Umbilical cord (tissue), 2 donors: ENCODE data around the gene CFAP97. TPM values are rescaled to one million over a fixed set of nuclear protein-coding genes. Genes with fewer than 3 reads are reported as not detected.

Source experiments
- DNase-seq: peaks from one replicate; pipeline ENCODE4 v3.0.0-alpha.2; 2015; ENCODE audit warnings: low spot score
- total RNA-seq: library from RNA; depleted of rRNA; stranded (reverse); fragments of >200 nt; gene quantifications from one replicate; pipeline ENCODE4 v1.2.3, GENCODE V29; 2014; ENCODE audit warnings: low replicate concordance; ENCODE audit not compliant: insufficient read depth

Gene CFAP97
- total RNA-seq, 1 donor from 2014 or later = 37.8 TPM

GRCh38 chr4:185110375-185110823, 93.4 kb downstream of the CFAP97 start:
- no peak for DNase-seq

GRCh38 chr4:185109736-185110135, 94.1 kb downstream of the CFAP97 start:
- no peak for DNase-seq

Other genes starting within 250 kb of the CFAP97 start
- not detected for gene HELT, start 185.5 kb downstream of the CFAP97 start, total RNA-seq
- 12.5 TPM for gene SLC25A4, start 60.7 kb downstream of the CFAP97 start, total RNA-seq
- gene SNX25, start 5.6 kb upstream of the CFAP97 start, total RNA-seq = 16.1 TPM
- 6.5 TPM for gene LRP2BP, start 191.9 kb upstream of the CFAP97 start, total RNA-seq
- gene ANKRD37, start 192.8 kb upstream of the CFAP97 start, total RNA-seq = 38.0 TPM
- 44.1 TPM for gene UFSP2, start 222.0 kb upstream of the CFAP97 start, total RNA-seq